ENCODE results near the gene CDC6.

CDC6 gene

GRCh38 chr17:40243761-40244160 is 43.9 kb upstream of the CDC6 start:
- Histone ChIP-seq H3K27me3 (ENCODE audit: insufficient read depth, low read length, poor library complexity, severe bottlenecking) (no peaks in the 10 kb centered on the region), H2AFZ (ENCODE audit: low read length) (no peak overlapping the region), H3K36me3 (ENCODE audit: insufficient read depth, low read length) (no peaks in the 10 kb centered on the region), H3K9me2 (replicated peaks; ENCODE audit: low read depth, low read length) (no peaks in the 10 kb centered on the region), H4K20me1 (ENCODE audit: insufficient read depth, low read length, poor library complexity, severe bottlenecking) (peaks cover 8% of the 10 kb centered on the region), H3K4me3 (ENCODE audit: low read length, poor library complexity, severe bottlenecking) (no peak overlapping the region), H3K79me2 (ENCODE audit: insufficient read depth, low read length) (peaks cover 70% of the 10 kb centered on the region; the same call in 1 of the 2 replicates), H3K9ac (ENCODE audit: low read depth, low read length, poor library complexity, severe bottlenecking) (no peak overlapping the region), H3K4me1 (ENCODE audit: insufficient read depth, low read length, poor library complexity, severe bottlenecking) (no peaks in the 10 kb centered on the region), H3K4me2 (ENCODE audit: low read depth, low read length, poor library complexity, severe bottlenecking) (no peak overlapping the region), H3K9me3 (ENCODE audit: insufficient read depth, low read depth, low read length) (no peaks in the 10 kb centered on the region), H3F3A (ENCODE audit: low read depth) (no peaks in the 10 kb centered on the region)
- TF ChIP-seq EZH2phosphoT487 (IDR thresholded peaks at IDR 0.05; ENCODE audit: borderline replicate concordance) (no peak), CTCF (conservative IDR thresholded peaks at IDR 0.05; ENCODE audit: low read length) (no peak)

GRCh38 chr17:40244255-40244654 is 43.4 kb upstream of the CDC6 start:
- Histone ChIP-seq H3K4me2 (ENCODE audit: low read depth, low read length, poor library complexity, severe bottlenecking) (no peak overlapping the region), H3K4me1 (ENCODE audit: insufficient read depth, low read length, poor library complexity, severe bottlenecking) (no peaks in the 10 kb centered on the region), H2AFZ (ENCODE audit: low read length) (no peak overlapping the region), H3K27me3 (ENCODE audit: insufficient read depth, low read length, poor library complexity, severe bottlenecking) (no peaks in the 10 kb centered on the region), H3K79me2 (ENCODE audit: insufficient read depth, low read length) (peaks cover 74% of the 10 kb centered on the region; the same call in 1 of the 2 replicates), H3F3A (ENCODE audit: low read depth) (no peaks in the 10 kb centered on the region), H3K9ac (ENCODE audit: low read depth, low read length, poor library complexity, severe bottlenecking) (no peak overlapping the region), H3K4me3 (ENCODE audit: low read length, poor library complexity, severe bottlenecking) (no peak overlapping the region), H3K9me2 (replicated peaks; ENCODE audit: low read depth, low read length) (no peaks in the 10 kb centered on the region), H4K20me1 (ENCODE audit: insufficient read depth, low read length, poor library complexity, severe bottlenecking) (peaks cover 8% of the 10 kb centered on the region), H3K36me3 (ENCODE audit: insufficient read depth, low read length) (no peaks in the 10 kb centered on the region), H3K9me3 (ENCODE audit: insufficient read depth, low read depth, low read length) (no peaks in the 10 kb centered on the region)
- TF ChIP-seq CTCF (conservative IDR thresholded peaks at IDR 0.05; ENCODE audit: low read length) (no peak), EZH2phosphoT487 (IDR thresholded peaks at IDR 0.05; ENCODE audit: borderline replicate concordance) (no peak)

GRCh38 chr17:40247926-40248495 is 39.7 kb upstream of the CDC6 start:
- Histone ChIP-seq H3K9me3 (ENCODE audit: insufficient read depth, low read depth, low read length) (no peaks in the 10 kb centered on the region), H4K20me1 (ENCODE audit: insufficient read depth, low read length, poor library complexity, severe bottlenecking) (peaks cover 4% of the 10 kb centered on the region), H2AFZ (ENCODE audit: low read length) (no peak overlapping the region), H3K27me3 (ENCODE audit: insufficient read depth, low read length, poor library complexity, severe bottlenecking) (no peaks in the 10 kb centered on the region), H3K4me2 (ENCODE audit: low read depth, low read length, poor library complexity, severe bottlenecking) (no peak overlapping the region), H3K36me3 (ENCODE audit: insufficient read depth, low read length) (no peaks in the 10 kb centered on the region), H3F3A (ENCODE audit: low read depth) (no peaks in the 10 kb centered on the region), H3K9me2 (replicated peaks; ENCODE audit: low read depth, low read length) (no peaks in the 10 kb centered on the region), H3K9ac (ENCODE audit: low read depth, low read length, poor library complexity, severe bottlenecking) (no peak overlapping the region), H3K4me1 (ENCODE audit: insufficient read depth, low read length, poor library complexity, severe bottlenecking) (no peaks in the 10 kb centered on the region), H3K79me2 (ENCODE audit: insufficient read depth, low read length) (peaks cover 76% of the 10 kb centered on the region; the same call in 1 of the 2 replicates), H3K4me3 (ENCODE audit: low read length, poor library complexity, severe bottlenecking) (no peak overlapping the region)
- TF ChIP-seq CTCF (conservative IDR thresholded peaks at IDR 0.05; ENCODE audit: low read length) (no peak), EZH2phosphoT487 (IDR thresholded peaks at IDR 0.05; ENCODE audit: borderline replicate concordance) (no peak)
